Embryonic facial prominence (tissue), 1 donor: ENCODE measurements around the gene OR1E2.
A peak's percentile ranks its signal among the peaks of the same experiment; 100 is the strongest.
"Not testable (repeated sequence)": the region's sequence is repeated elsewhere in the genome, so short reads cannot be mapped to it uniquely, and the experiment has no call there.

Experiments
- DNase-seq: peaks from one replicate; pipeline ENCODE4 v3.0.0-alpha.2; 2016; ENCODE audit errors: extremely low spot score

Gene OR1E2

GRCh38 chr17:3433741-3434140, at the start of gene OR1E2:
TSS of gene OR1E2 (minus strand) at chr17:3433841. CDS start at chr17:3433841, 0 bp downstream.
- no peak for DNase-seq

GRCh38 chr17:3482852-3483251, 49.2 kb upstream of the OR1E2 start:
- no peak for DNase-seq

GRCh38 chr17:3479988-3480387, 46.3 kb upstream of the OR1E2 start:
- DNase-seq = no peak

- no peak for DNase-seq
Measured at GRCh38 chr17:3475812-3476610, 42.4 kb upstream of the OR1E2 start, which contains the start of gene ASPA. TSS of gene ASPA (plus strand) at chr17:3475997. CDS start at chr17:3476160, 163 bp downstream.

- DNase-seq = no peak
Measured at GRCh38 chr17:3475251-3475685, 41.6 kb upstream of the OR1E2 start.

- DNase-seq = peak; percentile 32
Measured at GRCh38 chr17:3474212-3474611, 40.6 kb upstream of the OR1E2 start.

- no peak for DNase-seq
Measured at GRCh38 chr17:3472137-3472536, 38.5 kb upstream of the OR1E2 start.

GRCh38 chr17:3471599-3471998, 38.0 kb upstream of the OR1E2 start, which contains the start of gene SPATA22:
TSS of gene SPATA22 (minus strand) at chr17:3471819. CDS start at chr17:3469325, 2,494 bp downstream.
- no peak for DNase-seq

- DNase-seq = no peak
Measured at GRCh38 chr17:3469529-3469928, 35.9 kb upstream of the OR1E2 start.

- DNase-seq = not testable (repeated sequence)
Measured at GRCh38 chr17:3466355-3466754, 32.7 kb upstream of the OR1E2 start.

GRCh38 chr17:3448059-3448665, 14.5 kb upstream of the OR1E2 start:
- no peak for DNase-seq

- no peak for DNase-seq
Measured at GRCh38 chr17:3447625-3448024, 14.0 kb upstream of the OR1E2 start.

- no peak for DNase-seq
Measured at GRCh38 chr17:3440451-3440850, 6.8 kb upstream of the OR1E2 start.

GRCh38 chr17:3438368-3438767, 4.7 kb upstream of the OR1E2 start:
- DNase-seq = no peak

GRCh38 chr17:3433215-3433614, 426 bp downstream of the OR1E2 start:
- DNase-seq = not testable (repeated sequence)

- DNase-seq = no peak
Measured at GRCh38 chr17:3418222-3418621, 15.4 kb downstream of the OR1E2 start.

GRCh38 chr17:3415610-3416009, 18.0 kb downstream of the OR1E2 start:
- DNase-seq = no peak

- not testable (repeated sequence) for DNase-seq
Measured at GRCh38 chr17:3412216-3412615, 21.4 kb downstream of the OR1E2 start.

GRCh38 chr17:3411070-3411469, 22.6 kb downstream of the OR1E2 start, which contains the start of gene OR3A3:
TSS of gene OR3A3 (plus strand) at chr17:3411370.
- no peak for DNase-seq

GRCh38 chr17:3403856-3404255, 29.8 kb downstream of the OR1E2 start:
- not testable (repeated sequence) for DNase-seq

GRCh38 chr17:3401786-3402185, 31.9 kb downstream of the OR1E2 start:
- no peak for DNase-seq

GRCh38 chr17:3400055-3400454, 33.6 kb downstream of the OR1E2 start:
- DNase-seq = no peak

GRCh38 chr17:3398310-3398709, 35.3 kb downstream of the OR1E2 start, which contains the start of gene OR1E1:
TSS of gene OR1E1 (minus strand) at chr17:3398410. CDS start at chr17:3398410, 0 bp downstream.
- no peak for DNase-seq
